Stimulated activated CD8-positive, alpha-beta memory T cell treated with anti-CD3 and anti-CD28 coated beads, Interleukin-15, amount 100 ng/mL, for 4 hours (primary cell): ENCODE results near the gene PNMA1.

Source experiments
- DNase-seq, 2 donors: peaks; one replicate each; pipeline ENCODE4 v3.0.0-alpha.2; 2020; ENCODE audit warnings: low read depth in 2 of 2

PNMA1 gene

DNA sequence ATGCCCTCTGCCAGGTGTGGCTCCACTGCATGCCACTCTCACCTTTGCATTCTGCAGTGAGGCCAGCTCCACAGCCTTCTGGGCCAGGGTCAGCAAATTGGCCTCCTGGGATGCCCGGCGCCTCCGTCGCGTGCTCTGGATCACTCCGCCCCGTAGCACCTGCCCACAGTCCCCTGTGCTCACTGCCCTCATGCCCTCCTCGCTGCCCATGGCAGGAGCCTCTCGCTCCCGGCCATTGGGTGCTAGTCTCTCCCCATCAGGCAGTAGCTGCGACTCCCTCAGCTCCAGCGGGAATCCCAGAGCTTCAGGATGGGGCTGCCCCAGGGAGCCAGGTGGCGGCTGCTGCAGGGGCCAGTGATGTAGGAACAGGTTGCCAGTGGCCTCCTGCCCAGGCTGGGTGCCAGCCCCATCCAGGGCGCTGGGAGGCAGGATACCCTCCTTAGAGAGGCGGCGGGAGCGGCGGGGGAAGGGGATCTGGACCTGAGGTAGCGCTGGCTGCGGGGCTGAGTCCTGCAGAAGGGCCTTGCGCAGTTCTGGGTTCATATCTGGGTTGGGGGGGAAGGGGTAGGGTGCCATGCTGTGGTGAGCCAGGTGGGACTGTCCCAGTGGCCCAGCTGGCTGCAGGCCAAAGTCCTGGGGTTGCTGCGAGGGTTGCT lies 24.5 kb upstream of the PNMA1 start:
- DNase-seq, result no peak

- DNase-seq, result no peak
These were observed 22.7 kb upstream of the PNMA1 start for GRCh38 chr14:73736842-73737241.

GRCh38 chr14:73732006-73732405 lies 17.8 kb upstream of the PNMA1 start:
- no peak for DNase-seq

DNA sequence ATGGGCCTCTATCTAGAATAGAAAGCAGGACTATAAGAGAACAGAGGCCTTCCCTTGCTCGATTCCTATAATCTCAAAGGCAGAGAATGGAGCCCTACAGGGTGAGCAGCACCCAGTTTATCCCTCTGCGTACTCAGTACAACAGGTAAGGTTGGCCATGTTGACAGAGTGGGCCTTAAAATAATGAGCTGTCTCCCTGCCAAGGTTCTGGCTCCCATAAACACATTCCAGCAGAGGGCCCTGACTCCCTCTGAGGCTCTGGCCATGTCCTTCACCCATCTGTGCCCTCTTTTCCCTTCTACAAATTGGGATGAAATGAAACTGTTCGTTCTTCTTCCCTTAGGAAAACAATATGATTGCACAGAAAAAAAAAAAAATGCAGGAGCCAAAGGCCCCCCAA lies 16.9 kb upstream of the PNMA1 start:
- no peak for DNase-seq

DNA sequence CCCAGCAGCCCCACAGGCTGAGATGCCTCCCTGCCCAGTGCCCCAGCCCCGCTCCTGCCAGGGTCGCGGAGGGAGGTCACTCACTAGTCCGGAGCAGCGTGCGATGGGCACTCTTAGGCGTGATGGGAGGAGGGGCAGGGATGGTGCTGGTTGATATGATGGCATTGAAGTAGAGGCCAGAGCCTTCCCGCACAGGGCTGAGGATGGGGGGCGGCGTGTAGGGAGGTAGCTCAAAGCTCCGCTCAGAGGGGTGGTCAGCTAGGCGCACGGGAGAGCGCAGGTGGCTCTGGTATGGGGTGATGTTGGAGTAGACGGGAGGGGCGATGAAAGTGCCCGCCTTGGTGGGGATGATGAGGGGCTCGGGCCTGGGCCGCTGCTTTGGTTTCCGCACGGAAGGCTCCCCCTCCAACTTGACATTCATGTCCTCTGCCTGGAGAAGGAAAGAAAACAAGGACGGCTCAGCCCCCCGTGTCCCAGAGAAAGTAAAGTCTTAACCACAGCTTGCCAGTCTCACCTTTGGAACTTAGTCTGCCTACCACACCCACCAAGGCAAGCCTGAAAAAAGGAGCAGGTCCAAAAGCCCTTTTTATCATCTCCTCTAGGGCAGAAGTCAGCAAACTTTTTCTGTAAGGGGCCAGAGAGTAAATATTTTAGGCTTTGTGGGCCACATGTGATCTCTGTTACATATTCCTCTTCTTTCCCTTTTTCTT lies 15.5 kb upstream of the PNMA1 start:
- no peak for DNase-seq

DNA sequence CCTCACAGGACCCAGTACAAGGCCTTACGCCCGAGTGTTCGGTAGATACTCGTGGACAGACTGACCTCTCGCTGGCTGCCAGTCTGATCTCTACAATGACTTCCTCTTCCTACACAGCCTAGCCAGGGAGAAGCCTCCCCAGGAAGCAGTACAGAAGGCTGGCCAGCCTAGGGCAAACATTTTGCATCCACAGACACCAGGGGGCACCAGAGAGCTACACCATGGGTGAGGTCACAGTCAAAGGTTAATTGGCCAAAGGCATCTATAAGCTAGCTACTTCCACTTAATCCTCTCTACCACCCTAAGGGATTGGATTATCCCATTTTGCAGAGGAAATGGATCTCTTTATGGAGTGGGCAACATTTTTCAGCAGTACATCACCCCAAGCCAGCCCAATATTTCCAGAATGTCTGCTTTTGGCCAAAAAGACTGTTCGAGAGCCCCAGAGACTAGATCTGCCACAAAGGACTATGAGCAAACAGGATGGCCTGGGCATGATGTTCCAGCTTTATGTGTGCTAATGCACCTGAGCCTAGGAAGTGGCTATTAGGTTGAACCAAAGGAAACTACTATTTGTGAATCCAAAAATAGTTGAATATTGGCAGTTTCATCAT lies 14.6 kb upstream of the PNMA1 start:
- peak; percentile 48 to 68 for DNase-seq

DNA sequence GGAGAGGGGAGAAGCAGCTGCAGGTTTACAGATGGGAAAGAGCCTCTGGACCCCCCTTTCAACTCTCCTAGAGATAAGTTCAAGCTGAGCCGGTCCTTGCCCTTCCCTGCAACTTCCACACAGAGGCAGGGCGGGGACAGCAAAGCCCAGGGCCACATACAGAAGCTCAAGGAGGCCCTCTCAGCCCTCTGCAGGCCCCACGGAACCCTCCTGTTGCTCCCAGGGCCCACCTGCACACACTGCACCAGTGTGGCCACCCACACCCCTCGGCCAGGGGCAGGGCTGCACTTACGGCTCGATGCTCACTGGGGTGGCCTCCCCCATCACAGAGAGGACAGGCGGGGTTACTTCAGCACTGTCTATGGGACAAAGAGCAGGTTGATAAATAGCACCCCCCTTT lies 13.0 kb upstream of the PNMA1 start:
- DNase-seq, result no peak

DNA sequence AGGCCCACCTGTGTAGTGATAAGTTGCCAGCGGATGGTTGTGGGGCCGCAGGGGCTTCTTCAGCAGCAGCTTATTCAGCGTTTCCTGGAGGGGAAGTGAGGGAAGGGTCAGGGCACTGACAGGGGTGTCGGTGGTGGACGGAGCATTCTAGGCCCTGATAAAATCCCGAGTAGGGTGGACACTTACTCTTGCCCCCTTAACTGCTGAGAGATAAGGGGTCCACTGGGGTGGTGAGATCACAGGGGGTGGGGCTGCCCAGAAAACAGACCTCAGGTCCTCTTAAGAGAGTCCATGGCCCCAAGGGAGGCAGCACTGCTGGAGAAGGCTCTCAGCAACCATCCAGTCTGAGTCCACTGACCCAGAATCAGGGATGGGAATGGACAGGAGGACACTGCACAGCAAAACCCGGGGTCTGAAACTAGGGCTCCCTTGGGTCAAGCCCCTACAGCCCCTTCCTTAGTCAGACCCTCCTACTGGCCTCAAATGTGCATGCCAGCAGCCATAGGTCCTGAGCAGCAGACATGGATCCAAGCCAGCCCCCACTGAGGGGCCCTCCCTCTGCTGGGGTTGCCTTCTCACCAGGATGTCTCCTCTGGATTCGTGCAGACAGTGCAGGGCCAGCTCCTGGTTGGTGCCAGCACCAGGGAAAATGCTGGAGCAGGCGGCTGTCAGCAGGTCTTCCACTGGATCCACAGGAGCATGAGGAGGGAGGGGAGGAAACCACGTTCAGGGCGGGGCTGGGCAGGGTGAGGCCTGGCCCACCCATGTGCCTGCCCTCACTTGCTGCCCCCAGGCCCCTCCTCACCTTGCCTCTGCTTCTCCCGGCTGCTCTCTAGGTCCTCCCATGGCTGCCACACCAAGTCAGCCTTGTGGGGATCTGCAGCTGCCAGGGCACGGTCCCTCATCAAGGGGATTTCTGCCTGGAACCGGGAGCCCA lies 12.1 kb upstream of the PNMA1 start:
- DNase-seq, result no peak

DNA sequence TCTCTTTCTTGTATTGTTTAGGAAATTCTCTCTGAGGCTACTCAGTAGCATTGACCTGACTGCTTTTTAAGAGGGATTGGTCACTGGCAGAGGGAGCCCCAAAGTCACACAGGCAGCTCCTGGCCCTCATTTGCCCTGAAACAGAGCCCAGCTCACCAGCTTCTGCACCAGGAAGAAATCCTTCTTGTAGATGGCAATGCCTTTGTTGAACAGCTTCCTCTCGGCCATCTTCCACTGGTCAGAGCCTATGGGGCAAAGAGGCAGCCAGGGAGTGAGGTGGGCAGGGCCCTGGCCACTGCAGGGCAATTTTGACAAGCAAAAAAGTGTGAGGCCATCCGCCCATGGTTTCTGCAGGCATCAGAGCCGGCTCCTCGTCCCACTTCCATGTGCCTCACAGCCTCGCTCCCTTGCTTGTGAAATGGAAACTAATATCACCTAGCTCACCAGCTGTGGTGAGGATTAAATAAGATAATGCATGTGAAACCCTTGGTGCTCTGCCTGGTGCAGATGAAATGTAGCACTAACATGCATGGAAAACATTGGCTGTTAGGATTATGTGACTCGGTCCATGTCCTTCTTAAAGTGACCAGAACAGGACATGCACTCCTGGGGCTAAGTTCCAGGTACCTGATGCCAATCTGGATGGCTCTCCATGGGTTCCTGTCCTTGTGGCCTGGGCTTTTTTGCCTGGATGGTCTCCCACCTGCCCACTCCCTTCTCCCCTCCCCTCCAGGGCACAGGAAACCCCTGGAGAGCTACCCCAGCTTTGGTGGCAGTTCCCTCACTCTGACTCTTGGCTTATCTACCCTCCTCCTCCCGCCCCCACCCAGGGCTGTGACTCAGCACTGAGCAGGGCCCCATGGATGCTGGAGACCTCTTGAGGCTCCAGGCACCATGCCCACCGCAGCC lies 11.2 kb upstream of the PNMA1 start:
- no peak for DNase-seq

GRCh38 chr14:73724696-73725095 lies 10.5 kb upstream of the PNMA1 start:
- DNase-seq, result no peak

DNA sequence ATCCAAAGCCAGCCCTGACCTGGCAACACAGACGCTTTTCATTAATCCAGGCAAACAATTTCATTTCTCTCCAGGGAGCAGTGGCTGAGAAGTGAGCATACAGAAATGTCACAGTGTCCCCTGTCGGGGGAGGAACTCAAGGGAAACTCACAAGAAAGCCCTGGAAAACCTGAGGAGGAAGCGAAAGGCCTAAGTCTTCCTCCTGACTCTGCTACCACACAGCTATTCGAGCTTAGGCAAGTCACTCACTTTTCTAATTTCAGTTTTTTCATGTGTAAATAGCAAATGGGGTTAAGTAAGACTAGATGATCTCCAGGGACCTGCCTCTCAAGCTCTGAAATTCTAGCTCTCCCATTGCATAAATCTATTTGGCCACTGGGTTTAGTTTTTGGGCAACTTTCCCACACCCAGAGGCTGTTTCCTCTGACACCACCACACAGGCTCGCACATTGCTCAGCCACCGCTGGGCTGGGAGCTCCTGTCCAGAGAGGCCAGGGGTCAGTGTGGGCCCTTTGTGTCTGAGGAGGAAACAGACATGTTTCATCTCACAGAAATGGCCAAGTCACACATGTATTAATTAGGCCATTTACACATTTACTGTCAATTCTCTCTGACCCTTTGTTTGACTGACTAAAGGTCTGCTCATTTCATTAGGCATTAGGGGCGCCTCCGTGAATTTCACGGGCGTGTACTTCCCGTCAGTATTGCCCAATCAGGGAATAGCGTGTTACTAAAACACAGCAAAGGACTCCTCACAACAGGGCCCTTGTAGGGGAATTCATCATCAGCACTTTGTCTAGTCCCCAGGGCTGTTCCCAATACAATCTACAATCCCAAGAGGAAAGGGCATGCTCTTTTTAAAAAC lies 9.8 kb upstream of the PNMA1 start:
- DNase-seq, result no peak

GRCh38 chr14:73723406-73723796 lies 9.2 kb upstream of the PNMA1 start:
- no peak for DNase-seq

GRCh38 chr14:73722581-73722980 lies 8.4 kb upstream of the PNMA1 start:
- no peak for DNase-seq

- no peak for DNase-seq
These were observed 7.1 kb upstream of the PNMA1 start for GRCh38 chr14:73721101-73721821.

GRCh38 chr14:73720636-73721035 lies 6.5 kb upstream of the PNMA1 start:
- no peak for DNase-seq

GRCh38 chr14:73719791-73720190 lies 5.6 kb upstream of the PNMA1 start:
- DNase-seq, result no peak

DNA sequence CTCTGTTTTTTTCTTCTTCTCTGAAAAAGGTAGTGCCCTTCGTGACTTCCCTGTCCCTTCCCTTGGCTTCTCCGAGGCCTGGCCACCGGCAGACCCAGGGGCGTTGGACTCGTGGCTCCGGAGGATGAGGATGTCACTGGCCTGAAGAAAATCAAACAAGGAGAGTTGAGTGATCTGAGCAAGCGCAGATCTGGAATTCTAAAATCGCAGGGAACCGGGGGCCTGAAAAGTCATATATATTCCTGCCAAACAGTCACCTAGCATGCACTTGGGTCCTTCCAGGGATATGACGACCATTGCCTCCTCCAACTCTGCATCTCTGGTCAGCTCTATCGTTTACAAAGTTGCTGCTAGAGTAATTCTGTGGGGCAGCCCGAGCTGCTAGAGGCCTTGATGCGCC lies 5.2 kb upstream of the PNMA1 start:
- no peak for DNase-seq

DNA sequence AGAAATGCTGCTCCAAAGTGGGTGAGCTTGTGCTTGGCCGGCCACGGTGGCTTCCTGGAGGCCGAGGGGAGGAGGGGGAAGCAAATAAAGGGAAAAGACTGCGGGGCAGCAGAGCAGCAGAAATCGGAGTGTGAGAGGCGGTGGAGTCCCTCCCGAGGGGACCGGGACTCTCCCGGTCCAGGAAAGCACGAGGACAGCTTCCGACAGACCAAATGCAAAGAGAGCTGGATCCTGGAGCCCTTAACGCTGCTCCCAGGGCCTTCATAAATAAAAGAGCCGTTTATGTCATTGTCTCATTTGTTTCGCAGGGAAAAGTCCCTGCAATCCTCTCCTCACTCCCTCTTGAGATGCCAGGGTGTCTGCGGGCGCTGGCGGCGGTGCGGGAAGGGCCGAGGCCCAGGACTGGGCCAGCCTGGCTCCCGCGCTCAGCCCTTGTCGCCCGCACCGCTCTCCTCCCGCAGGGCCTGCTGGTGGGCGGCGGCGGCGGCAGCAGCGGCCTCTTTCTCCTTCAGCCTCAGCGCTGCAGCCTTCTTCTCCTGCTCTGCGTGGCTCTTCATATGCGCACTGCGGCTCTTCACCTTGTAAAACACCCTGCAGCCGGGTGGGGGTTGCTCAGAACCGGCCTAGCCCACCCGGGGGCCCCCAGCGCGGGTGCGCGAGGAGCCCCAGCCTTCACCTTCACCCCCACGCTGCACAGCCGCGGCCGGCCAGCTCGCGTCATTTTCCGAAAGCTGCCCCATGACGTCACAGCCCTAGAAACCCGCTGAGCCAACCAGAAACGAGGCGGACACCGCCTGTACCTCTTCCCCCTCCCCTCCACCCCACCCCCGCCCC lies 4.5 kb upstream of the PNMA1 start:
- DNase-seq, result no peak
